ENCODE data around the gene THBS3. TPM values are rescaled to one million over a fixed set of nuclear protein-coding genes. Genes with fewer than 3 reads are reported as not detected.
"Not testable (repeated sequence)": the region's sequence is repeated elsewhere in the genome, so short reads cannot be mapped to it uniquely, and the experiment has no call there.

THBS3 gene
- total RNA-seq, 1 donor from 2014 or later: 28.0 TPM

DNA sequence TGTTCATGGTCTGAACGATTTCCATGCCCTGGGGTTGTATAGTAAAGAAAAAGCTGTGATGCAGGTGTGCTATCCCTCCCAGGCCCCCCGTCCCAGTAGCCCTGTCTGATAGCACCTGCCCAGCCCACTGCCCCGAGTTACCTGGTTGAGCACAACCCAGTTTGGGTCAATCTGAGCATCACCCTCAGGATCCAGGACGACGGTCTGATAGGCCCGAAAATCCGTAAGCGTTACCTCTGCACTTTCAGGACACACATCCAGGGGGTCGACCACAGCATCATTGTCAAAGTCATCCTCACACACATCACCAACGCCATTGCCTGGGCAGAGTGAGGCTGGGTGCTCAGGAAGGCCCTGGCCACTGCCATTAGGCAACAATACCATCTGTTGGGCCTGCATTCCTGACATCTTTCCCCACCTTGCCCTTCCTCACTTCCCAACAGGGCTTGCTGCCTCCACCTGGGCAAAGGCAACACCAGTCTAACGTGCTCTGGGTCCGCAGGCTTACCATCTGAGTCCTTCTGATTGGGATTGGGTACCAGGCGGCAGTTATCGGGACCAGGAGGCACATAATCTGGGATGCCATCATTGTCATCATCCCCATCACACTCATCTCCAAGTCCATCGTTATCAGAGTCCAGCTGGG is 9.7 kb downstream of the THBS3 start:
- no peak for TF ChIP-seq CTCF (conservative IDR thresholded peaks at IDR 0.05)
- no peak for DNase-seq (ENCODE audit: extremely low spot score, unreplicated experiment)
- H3K9me3 Mint-ChIP-seq: no peaks in the 10 kb centered on the region
- peaks cover 28% of the 10 kb centered on the region for H3K4me1 Mint-ChIP-seq (ENCODE audit: unreplicated experiment)
- no peak overlapping the region for H3K27ac Mint-ChIP-seq
- no peaks in the 10 kb centered on the region for H3K27me3 Mint-ChIP-seq
- peaks cover 13% of the 10 kb centered on the region for H3K36me3 Mint-ChIP-seq
- H3K4me3 Mint-ChIP-seq: peak overlapping the region; percentile 50

DNA sequence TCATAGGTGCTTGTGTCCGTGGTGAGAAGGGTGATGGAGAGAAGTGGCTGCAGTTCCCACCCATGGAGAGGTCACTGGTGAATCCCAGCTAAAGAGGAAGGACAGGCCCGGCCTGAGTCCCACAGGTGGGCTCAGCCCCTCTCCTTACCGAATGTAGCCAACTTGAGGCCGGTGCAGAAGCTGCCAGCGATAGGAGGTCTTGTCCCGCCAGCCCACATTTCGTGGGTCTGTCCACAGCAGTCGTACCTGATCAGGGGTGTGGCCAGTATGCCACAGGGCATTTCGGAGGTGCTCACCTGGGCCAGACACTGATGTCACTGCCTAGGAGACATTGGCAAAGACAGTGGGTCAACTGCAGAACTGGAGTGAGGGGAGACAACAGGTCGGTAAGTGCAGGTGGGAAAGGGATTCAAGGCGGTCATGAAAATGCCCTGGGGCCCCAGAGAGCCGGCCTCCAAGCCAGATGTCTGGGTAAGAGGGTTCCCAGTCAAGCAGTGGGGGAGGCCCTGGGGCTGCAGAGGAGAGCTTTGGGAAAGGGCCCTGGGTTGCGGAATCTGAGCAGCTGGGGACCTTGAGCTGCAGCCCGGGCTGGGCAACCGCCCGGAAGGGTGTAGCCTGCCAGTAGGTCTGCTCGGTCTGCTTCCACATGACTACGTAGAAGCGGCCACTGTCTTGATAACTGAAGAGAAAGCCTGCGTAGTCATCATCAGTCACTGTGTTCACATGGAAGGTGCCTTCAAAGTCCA is 10.6 kb downstream of the THBS3 start:
- H3K36me3 Mint-ChIP-seq: peaks cover 13% of the 10 kb centered on the region
- H3K27ac Mint-ChIP-seq: peak overlapping the region; percentile 76

GRCh38 chr1:155196103-155196892 is 11.4 kb downstream of the THBS3 start:
- Mint-ChIP-seq H3K36me3 (peaks cover 13% of the 10 kb centered on the region), H3K9me3 (no peaks in the 10 kb centered on the region), H3K4me1 (ENCODE audit: unreplicated experiment) (peaks cover 36% of the 10 kb centered on the region), H3K4me3 (peak overlapping the region; percentile 92), H3K27me3 (no peaks in the 10 kb centered on the region), H3K27ac (peak overlapping the region; percentile 77)
- DNase-seq (ENCODE audit: extremely low spot score, unreplicated experiment): no peak
- no peak for TF ChIP-seq CTCF (conservative IDR thresholded peaks at IDR 0.05)

More for the DNA sequence above, 10.6 kb downstream of the THBS3 start:
- DNase-seq (ENCODE audit: extremely low spot score, unreplicated experiment): no peak
- TF ChIP-seq CTCF (conservative IDR thresholded peaks at IDR 0.05): no peak
- Mint-ChIP-seq H3K4me1 (ENCODE audit: unreplicated experiment) (peaks cover 33% of the 10 kb centered on the region), H3K4me3 (peak overlapping the region; percentile 92), H3K27me3 (no peaks in the 10 kb centered on the region), H3K9me3 (no peaks in the 10 kb centered on the region)

DNA sequence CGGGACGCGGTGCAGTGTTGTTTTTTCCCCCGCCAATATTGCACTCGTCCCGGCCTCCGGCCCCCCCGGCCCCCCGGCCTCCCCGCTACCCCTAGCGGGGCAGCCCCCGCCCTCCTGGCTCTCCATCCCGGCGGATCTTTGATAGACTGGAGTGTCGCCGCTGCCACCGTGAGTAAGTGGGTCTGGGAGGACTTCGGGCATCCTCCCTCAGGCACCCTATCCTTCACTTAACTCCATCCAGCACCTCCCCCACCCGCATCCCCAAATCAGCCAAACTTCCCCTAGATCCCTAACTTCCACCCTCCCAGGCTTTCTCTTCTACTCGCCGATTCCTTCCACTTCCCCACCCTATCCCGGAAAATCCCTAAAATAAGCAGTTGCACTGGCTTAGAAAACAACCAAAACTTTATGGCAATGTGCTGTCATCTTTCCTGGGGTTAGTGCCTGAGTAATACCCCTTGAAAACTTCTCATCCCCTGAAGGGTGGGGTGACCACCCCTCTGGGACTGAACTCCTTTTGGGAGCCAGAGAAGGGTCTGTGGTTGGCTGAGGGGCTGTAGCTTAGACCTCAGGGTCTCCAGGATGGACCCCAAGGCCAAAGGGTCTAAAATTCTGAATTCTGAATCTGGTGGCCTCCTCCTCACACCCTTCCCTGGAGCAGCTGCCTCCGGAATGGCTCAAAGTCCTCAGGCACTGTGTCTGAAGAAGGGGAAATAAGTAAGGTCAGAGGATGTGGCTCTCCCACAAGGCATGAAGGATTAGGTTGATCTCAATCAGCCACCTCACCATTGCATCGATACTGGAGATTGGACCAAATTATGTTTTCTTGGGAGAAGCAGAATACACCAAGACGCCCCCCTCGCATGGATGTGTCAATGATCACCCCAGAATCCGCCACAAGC is 12.2 kb downstream of the THBS3 start:
- no peak for TF ChIP-seq CTCF (conservative IDR thresholded peaks at IDR 0.05)
- Mint-ChIP-seq H3K36me3 (peaks cover 13% of the 10 kb centered on the region), H3K4me1 (ENCODE audit: unreplicated experiment) (peaks cover 36% of the 10 kb centered on the region), H3K27me3 (no peaks in the 10 kb centered on the region), H3K9me3 (no peaks in the 10 kb centered on the region), H3K27ac (peak overlapping the region; percentile 77), H3K4me3 (peak overlapping the region; percentile 92)
- DNase-seq (ENCODE audit: extremely low spot score, unreplicated experiment): no peak

GRCh38 chr1:155193991-155194240 is 13.8 kb downstream of the THBS3 start:
- DNase-seq (ENCODE audit: extremely low spot score, unreplicated experiment); H3K27me3 Mint-ChIP-seq; H3K36me3 Mint-ChIP-seq; H3K9me3 Mint-ChIP-seq: not testable (repeated sequence)
- Mint-ChIP-seq H3K4me1 (ENCODE audit: unreplicated experiment) (peaks cover 36% of the 10 kb centered on the region), H3K27ac (peak overlapping the region; percentile 100), H3K4me3 (peak overlapping the region; percentile 94)

Measured in type B pancreatic cell (in vitro differentiated cells).